Measurements from ENCODE around the gene FAF1. TPM values are rescaled to one million over a fixed set of nuclear protein-coding genes. Genes with fewer than 3 reads are reported as not detected.

Gene FAF1
- total RNA-seq, 1 experiment from 2014 or later: 109 TPM

- peaks cover 5% of the 10 kb centered on the region for H3K36me3 ChIP-seq (ENCODE audit: insufficient read depth, low read length, poor library complexity, severe bottlenecking)
- intact Hi-C loops (cut with micrococcal nuclease; ENCODE audit: unreplicated experiment): no loop called here
- ChIA-PET POLR2A (ENCODE audit: low non-redundant PET) (no interaction called here), CTCF (no interaction called here)
- H3K9me3 ChIP-seq (ENCODE audit: low read depth, low read length, poor library complexity, severe bottlenecking): no peaks in the 10 kb centered on the region
- DNase-seq (ENCODE audit: low spot score): no peak
- H3K27ac ChIP-seq (ENCODE audit: low read depth, low read length, poor library complexity, severe bottlenecking): no peak overlapping the region
- H3K27me3 ChIP-seq (replicated peaks; ENCODE audit: insufficient read depth, low read depth, low read length, poor library complexity): no peaks in the 10 kb centered on the region
- H3K4me3 ChIP-seq (ENCODE audit: low read depth, low read length, poor library complexity, severe bottlenecking): no peak overlapping the region
- H3K4me1 ChIP-seq (ENCODE audit: insufficient read depth, low read length, poor library complexity, severe bottlenecking): peaks cover 20% of the 10 kb centered on the region
- TF ChIP-seq EZH2 (IDR thresholded peaks at IDR 0.05; ENCODE audit: borderline replicate concordance, low read depth, low read length, poor library complexity, severe bottlenecking) (no peak), CTCF (conservative IDR thresholded peaks at IDR 0.05; ENCODE audit: low read depth, low read length) (no peak)
- BruUV-seq (replicated peaks): no TSS peak
These were observed 390.0 kb downstream of the FAF1 start for GRCh38 chr1:50570066-50570468.

GRCh38 chr1:50568782-50569181 lies 391.3 kb downstream of the FAF1 start:
- intact Hi-C loops (cut with micrococcal nuclease; ENCODE audit: unreplicated experiment): no loop called here
- BruUV-seq (replicated peaks): no TSS peak
- POLR2A ChIA-PET (ENCODE audit: low non-redundant PET): no interaction called here
- H3K4me1 ChIP-seq (ENCODE audit: insufficient read depth, low read length, poor library complexity, severe bottlenecking): peaks cover 20% of the 10 kb centered on the region
- peak; percentile 90 for DNase-seq (ENCODE audit: low spot score)
- H3K36me3 ChIP-seq (ENCODE audit: insufficient read depth, low read length, poor library complexity, severe bottlenecking): peaks cover 5% of the 10 kb centered on the region
- no peak overlapping the region for H3K27ac ChIP-seq (ENCODE audit: low read depth, low read length, poor library complexity, severe bottlenecking)
- H3K9me3 ChIP-seq (ENCODE audit: low read depth, low read length, poor library complexity, severe bottlenecking): no peaks in the 10 kb centered on the region
- CTCF ChIA-PET: no interaction called here
- no peak overlapping the region for H3K4me3 ChIP-seq (ENCODE audit: low read depth, low read length, poor library complexity, severe bottlenecking)
- no peak for TF ChIP-seq CTCF (conservative IDR thresholded peaks at IDR 0.05; ENCODE audit: low read depth, low read length)
- TF ChIP-seq EZH2 (IDR thresholded peaks at IDR 0.05; ENCODE audit: borderline replicate concordance, low read depth, low read length, poor library complexity, severe bottlenecking): no peak
- H3K27me3 ChIP-seq (replicated peaks; ENCODE audit: insufficient read depth, low read depth, low read length, poor library complexity): no peaks in the 10 kb centered on the region

GRCh38 chr1:50566405-50566804 lies 393.7 kb downstream of the FAF1 start:
- CTCF ChIA-PET: no interaction called here
- TF ChIP-seq CTCF (conservative IDR thresholded peaks at IDR 0.05; ENCODE audit: low read depth, low read length) (no peak), EZH2 (IDR thresholded peaks at IDR 0.05; ENCODE audit: borderline replicate concordance, low read depth, low read length, poor library complexity, severe bottlenecking) (no peak)
- no peaks in the 10 kb centered on the region for H3K9me3 ChIP-seq (ENCODE audit: low read depth, low read length, poor library complexity, severe bottlenecking)

More at GRCh38 chr1:50566405-50566804, 393.7 kb downstream of the FAF1 start:
- BruUV-seq (replicated peaks): no TSS peak
- H3K4me3 ChIP-seq (ENCODE audit: low read depth, low read length, poor library complexity, severe bottlenecking): no peak overlapping the region
- peaks cover 20% of the 10 kb centered on the region for H3K4me1 ChIP-seq (ENCODE audit: insufficient read depth, low read length, poor library complexity, severe bottlenecking)
- POLR2A ChIA-PET (ENCODE audit: low non-redundant PET): no interaction called here
- intact Hi-C loops (cut with micrococcal nuclease; ENCODE audit: unreplicated experiment): no loop called here
- peaks cover 5% of the 10 kb centered on the region for H3K36me3 ChIP-seq (ENCODE audit: insufficient read depth, low read length, poor library complexity, severe bottlenecking)
- H3K27me3 ChIP-seq (replicated peaks; ENCODE audit: insufficient read depth, low read depth, low read length, poor library complexity): no peaks in the 10 kb centered on the region
- no peak overlapping the region for H3K27ac ChIP-seq (ENCODE audit: low read depth, low read length, poor library complexity, severe bottlenecking)
- no peak for DNase-seq (ENCODE audit: low spot score)
